Left colon (tissue), 2 donors: Measurements from ENCODE around the gene ANGPTL1. TPM values are rescaled to one million over a fixed set of nuclear protein-coding genes. Genes with fewer than 3 reads are reported as not detected.

Experiments
- total RNA-seq, 2 donors: library from RNA; stranded (reverse); fragmentation: NEBNext Ultra II Directional; extraction: Animal tissue kit (Norgen Biotek cat#: 25700); gene quantifications; one replicate each; pipeline ENCODE4 v1.2.1, GENCODE V29; 2021
- donor health status: DM: no; HTN: no; CAD: no.
- donor health status: DM: yes; HTN: yes; CAD: no.

Gene ANGPTL1
- total RNA-seq, 2 donors from 2014 or later, result 2.5 to 10.6 TPM

Other genes starting within 250 kb of the ANGPTL1 start
- 10 to 100 TPM; 31.4 to 36.3 TPM for gene RALGPS2, start 145.8 kb downstream of the ANGPTL1 start, total RNA-seq
- 10 to 100 TPM; 32.6 to 36.5 TPM for gene FAM20B, start 154.8 kb upstream of the ANGPTL1 start, total RNA-seq
- 10 to 100 TPM; 26.9 to 27.4 TPM for gene TOR3A, start 211.0 kb upstream of the ANGPTL1 start, total RNA-seq